Breast epithelium (tissue), 4 donors: ENCODE measurements around the gene RPL37A. TPM values are rescaled to one million over a fixed set of nuclear protein-coding genes. Genes with fewer than 3 reads are reported as not detected.

ENCODE experiments used
- DNase-seq, 2 donors: peaks; one replicate each; pipeline ENCODE4 v3.0.0-alpha.2; 2019; ENCODE audit warnings: low spot score in 2 of 2
- H3K27ac ChIP-seq, 2 donors: fragments of 200-600 bp; sonication (generic) in 1 of 2; one replicate each; pipeline ENCODE4 v1.5.1; 2016 to 2019; ENCODE audit warnings: mild to moderate bottlenecking in 1 of 2
- H3K27me3 ChIP-seq, 2 donors: fragments of 200-600 bp; sonication (generic) in 1 of 2; one replicate each; pipeline versions ENCODE4 v1.5.1 to v1.6.0; 2017 to 2019; ENCODE audit warnings: control low read depth in 1 of 2, mild to moderate bottlenecking in 1 of 2
- H3K36me3 ChIP-seq: fragments of 200-600 bp; one replicate; pipeline ENCODE4 v1.5.1; 2019
- H3K4me1 ChIP-seq, 2 donors: fragments of 200-600 bp; sonication (generic); one replicate each; pipeline ENCODE4 v1.5.1; 2016 to 2019; ENCODE audit warnings: control low read depth in 1 of 2
- H3K4me3 ChIP-seq, 3 donors: fragments of 200-600 bp; sonication (generic); 1 replicate in 2 of 3; 2 replicates in 1 of 3; pipeline ENCODE4 v1.5.1; 2016 to 2019; ENCODE audit warnings: mild to moderate bottlenecking in 3 of 3, moderate library complexity in 2 of 3
- H3K9me3 ChIP-seq, 2 donors: fragments of 200-600 bp; sonication (generic) in 1 of 2; one replicate each; pipeline ENCODE4 v1.5.1; 2016 to 2019; ENCODE audit warnings: control low read depth in 1 of 2
- POLR2A ChIP-seq: fragments of 450-650 bp; IDR thresholded peaks from one replicate; pipeline ENCODE4 v1.6.1; 2016; ENCODE audit warnings: antibody characterized with exemption, mild to moderate bottlenecking, moderate library complexity
- POLR2AphosphoS5 ChIP-seq, 3 donors: sonication (generic); formaldehyde crosslinking; IDR thresholded peaks; one replicate each; pipeline ENCODE4 v1.6.1; 2017; ENCODE audit warnings: antibody characterized with exemption in 3 of 3
- intact Hi-C: fragments of 100-400 bp; cut with DNase I; formaldehyde crosslinking; loops from one replicate; pipeline ENCODE4 v1.15.1; 2023; ENCODE audit warnings: low total_unique reads
- total RNA-seq, 3 donors: library from RNA; depleted of rRNA; stranded (reverse); fragments of >200 nt; gene quantifications; one replicate each; pipeline ENCODE4 v1.1.0, GENCODE V29; 2016
- TF ChIP-seq, protein P1 (sequence below), 3 donors: fragments of 450-650 bp; IDR thresholded peaks; one replicate each; pipeline ENCODE4 v1.5.1; 2016 to 2017; ENCODE audit warnings: antibody characterized with exemption in 3 of 3, mild to moderate bottlenecking in 3 of 3, moderate library complexity in 3 of 3

The RPL37A gene
- total RNA-seq, 3 donors from 2014 or later = 1,604 to 2,277 (median 1,692) TPM

DNA sequence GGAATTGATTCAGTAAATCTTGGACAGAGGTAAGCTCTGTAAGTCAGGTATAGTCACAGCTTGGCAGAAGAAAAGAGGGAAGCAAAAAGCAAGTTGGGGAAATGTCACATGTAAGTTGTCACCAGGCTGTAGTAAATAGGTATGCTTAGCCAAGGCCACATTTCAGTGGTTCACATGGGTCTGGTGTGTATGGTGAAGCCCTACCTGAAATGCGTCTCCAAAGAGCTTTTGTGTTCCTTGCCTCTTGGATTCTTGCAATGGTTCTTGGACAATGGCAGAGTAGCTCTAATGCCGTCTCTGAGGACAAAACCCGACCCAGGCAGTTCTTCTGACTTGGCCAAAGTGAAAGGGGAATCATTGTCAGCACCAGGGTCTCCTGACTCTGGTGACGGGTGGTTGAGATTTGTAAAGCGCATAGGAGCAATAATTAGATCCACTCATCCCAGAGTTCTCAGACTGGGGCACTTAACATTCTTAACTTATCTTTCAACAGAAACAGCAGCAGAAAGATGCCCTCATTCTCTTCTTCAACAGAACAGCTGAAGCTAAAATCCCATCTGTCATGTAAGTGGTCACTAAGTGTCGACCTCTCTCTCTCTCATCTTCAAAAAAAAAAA is 34.4 kb upstream of the RPL37A start:
- no peaks in the 10 kb centered on the region for H3K9me3 ChIP-seq
- no peak for DNase-seq
- intact Hi-C loops = no loop called here
- TF ChIP-seq, protein P1, sequence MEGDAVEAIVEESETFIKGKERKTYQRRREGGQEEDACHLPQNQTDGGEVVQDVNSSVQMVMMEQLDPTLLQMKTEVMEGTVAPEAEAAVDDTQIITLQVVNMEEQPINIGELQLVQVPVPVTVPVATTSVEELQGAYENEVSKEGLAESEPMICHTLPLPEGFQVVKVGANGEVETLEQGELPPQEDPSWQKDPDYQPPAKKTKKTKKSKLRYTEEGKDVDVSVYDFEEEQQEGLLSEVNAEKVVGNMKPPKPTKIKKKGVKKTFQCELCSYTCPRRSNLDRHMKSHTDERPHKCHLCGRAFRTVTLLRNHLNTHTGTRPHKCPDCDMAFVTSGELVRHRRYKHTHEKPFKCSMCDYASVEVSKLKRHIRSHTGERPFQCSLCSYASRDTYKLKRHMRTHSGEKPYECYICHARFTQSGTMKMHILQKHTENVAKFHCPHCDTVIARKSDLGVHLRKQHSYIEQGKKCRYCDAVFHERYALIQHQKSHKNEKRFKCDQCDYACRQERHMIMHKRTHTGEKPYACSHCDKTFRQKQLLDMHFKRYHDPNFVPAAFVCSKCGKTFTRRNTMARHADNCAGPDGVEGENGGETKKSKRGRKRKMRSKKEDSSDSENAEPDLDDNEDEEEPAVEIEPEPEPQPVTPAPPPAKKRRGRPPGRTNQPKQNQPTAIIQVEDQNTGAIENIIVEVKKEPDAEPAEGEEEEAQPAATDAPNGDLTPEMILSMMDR (IDR thresholded peaks at IDR 0.05) = no peak
- TF ChIP-seq POLR2A = no peak
- no peak for TF ChIP-seq POLR2AphosphoS5 (IDR thresholded peaks at IDR 0.05)
- no peak overlapping the region for H3K27ac ChIP-seq
- no peaks in the 10 kb centered on the region for H3K4me1 ChIP-seq
- H3K4me3 ChIP-seq = no peak overlapping the region
- no peaks in the 10 kb centered on the region for H3K36me3 ChIP-seq
- no peaks in the 10 kb centered on the region for H3K27me3 ChIP-seq

DNA sequence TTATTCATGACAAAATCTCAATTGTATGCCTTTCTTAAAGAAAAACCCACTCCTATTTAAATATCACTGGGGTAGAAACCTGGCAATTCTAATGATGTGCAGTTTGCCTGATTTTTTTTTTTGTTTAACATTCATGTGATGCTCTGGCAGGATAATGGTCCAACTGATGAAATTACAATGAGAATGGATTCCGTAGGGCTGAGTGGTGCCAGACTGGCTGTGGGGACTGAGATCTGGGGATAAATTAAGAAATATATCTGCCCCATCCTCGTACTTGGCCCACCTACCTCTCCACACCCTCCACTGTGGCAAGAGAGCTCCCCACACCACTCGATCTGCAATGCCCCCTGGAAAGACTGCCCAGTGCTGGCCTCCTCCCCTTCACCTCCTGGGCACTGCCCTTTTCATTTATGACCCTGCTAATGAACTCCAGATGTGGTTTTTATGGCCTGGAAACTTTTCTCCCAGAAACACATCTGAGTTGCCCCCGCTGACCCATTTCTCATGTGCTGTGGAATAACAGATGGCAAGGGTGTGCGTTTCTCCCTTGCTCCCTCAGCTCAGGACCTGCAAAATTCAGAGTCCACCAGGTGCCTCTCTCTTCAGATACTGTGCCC is 33.0 kb upstream of the RPL37A start:
- intact Hi-C loops = no loop called here
- H3K36me3 ChIP-seq = no peaks in the 10 kb centered on the region
- H3K27ac ChIP-seq = no peak overlapping the region
- no peaks in the 10 kb centered on the region for H3K4me1 ChIP-seq
- no peaks in the 10 kb centered on the region for H3K9me3 ChIP-seq
- TF ChIP-seq POLR2A (no peak), POLR2AphosphoS5 (IDR thresholded peaks at IDR 0.05) (no peak)
- TF ChIP-seq, protein P1 (IDR thresholded peaks at IDR 0.05) = no peak
- no peak for DNase-seq
- H3K4me3 ChIP-seq = no peak overlapping the region
- H3K27me3 ChIP-seq = no peaks in the 10 kb centered on the region

DNA sequence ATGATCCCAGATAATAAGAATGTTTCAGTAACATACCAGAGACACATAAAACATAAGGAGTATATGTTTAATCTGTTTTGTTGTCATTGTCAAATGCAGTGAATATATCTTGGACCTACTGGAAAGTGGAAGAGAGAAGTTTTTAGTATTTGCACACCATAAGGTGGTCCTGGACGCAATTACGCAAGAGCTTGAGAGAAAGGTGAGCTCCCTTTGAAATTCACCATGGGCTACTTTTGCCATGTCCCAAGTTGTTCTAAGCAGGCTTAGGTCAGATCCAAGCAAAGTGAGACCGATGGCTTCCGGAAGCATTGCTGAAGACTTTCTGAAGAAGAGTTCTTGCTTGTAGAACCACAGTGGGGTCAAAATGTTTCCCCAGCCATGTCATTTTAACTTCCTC is 30.8 kb upstream of the RPL37A start:
- no peak overlapping the region for H3K27ac ChIP-seq
- intact Hi-C loops = no loop called here
- no peaks in the 10 kb centered on the region for H3K27me3 ChIP-seq
- H3K4me3 ChIP-seq = no peak overlapping the region
- no peaks in the 10 kb centered on the region for H3K36me3 ChIP-seq
- TF ChIP-seq, protein P1 (IDR thresholded peaks at IDR 0.05) = no peak
- TF ChIP-seq POLR2A = no peak
- no peak for TF ChIP-seq POLR2AphosphoS5 (IDR thresholded peaks at IDR 0.05)
- DNase-seq = no peak
- no peaks in the 10 kb centered on the region for H3K9me3 ChIP-seq
- no peaks in the 10 kb centered on the region for H3K4me1 ChIP-seq

DNA sequence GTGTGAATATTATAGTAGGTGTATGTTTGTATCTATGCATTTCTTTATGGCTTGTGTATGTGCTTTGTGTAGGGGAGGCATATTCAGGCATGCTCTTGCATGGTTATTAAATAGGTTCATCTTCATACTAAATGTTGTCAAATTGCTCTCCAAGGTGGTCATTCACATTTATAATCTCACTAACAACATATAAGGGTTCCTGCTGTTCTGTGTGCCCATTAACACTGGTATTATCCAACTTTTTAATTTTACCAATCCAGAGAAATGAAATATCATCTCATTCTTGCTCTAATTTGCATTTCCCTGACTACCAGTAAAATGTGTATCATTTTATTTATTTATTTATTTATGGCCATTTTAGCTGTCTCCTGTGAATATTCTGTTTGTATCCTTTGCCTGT is 29.0 kb upstream of the RPL37A start:
- intact Hi-C loops = no loop called here
- Histone ChIP-seq H3K4me3 (no peak overlapping the region), H3K27ac (no peak overlapping the region), H3K9me3 (no peaks in the 10 kb centered on the region), H3K27me3 (no peaks in the 10 kb centered on the region), H3K4me1 (no peaks in the 10 kb centered on the region), H3K36me3 (no peaks in the 10 kb centered on the region)
- DNase-seq = no peak
- TF ChIP-seq, protein P1 (IDR thresholded peaks at IDR 0.05) = no peak
- TF ChIP-seq POLR2A (no peak), POLR2AphosphoS5 (IDR thresholded peaks at IDR 0.05) (no peak)

DNA sequence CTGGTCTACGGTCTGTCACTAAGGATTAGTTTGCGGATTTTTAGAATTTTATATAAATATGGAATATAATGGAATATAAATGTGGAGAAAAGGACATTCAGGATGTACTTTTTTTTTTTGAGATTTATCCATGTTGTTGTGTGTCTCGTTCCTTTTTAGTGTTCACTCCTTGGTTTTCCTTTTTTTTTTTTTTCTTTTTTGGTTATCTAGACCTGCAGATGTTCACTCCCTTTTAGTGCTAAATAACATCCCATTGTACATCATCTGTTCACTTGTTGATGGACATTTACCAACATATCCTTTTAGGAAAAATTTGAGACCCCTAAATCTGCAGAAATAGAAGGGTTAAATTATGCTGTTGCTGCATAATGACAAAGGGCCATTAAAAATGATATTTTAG is 25.5 kb upstream of the RPL37A start:
- Histone ChIP-seq H3K4me3 (no peak overlapping the region), H3K36me3 (no peaks in the 10 kb centered on the region), H3K27ac (no peak overlapping the region), H3K9me3 (no peaks in the 10 kb centered on the region), H3K27me3 (no peaks in the 10 kb centered on the region), H3K4me1 (no peaks in the 10 kb centered on the region)
- intact Hi-C loops = no loop called here
- no peak for DNase-seq
- TF ChIP-seq POLR2A = no peak
- no peak for TF ChIP-seq POLR2AphosphoS5 (IDR thresholded peaks at IDR 0.05)
- TF ChIP-seq, protein P1 (IDR thresholded peaks at IDR 0.05) = no peak
